A549 treated with ZK216348 at 1 μM for 4 hours (cell line): Measurements from ENCODE around the gene IGLL1. TPM values are rescaled to one million over a fixed set of nuclear protein-coding genes. Genes with fewer than 3 reads are reported as not detected.

Experiments used
- total RNA-seq: library from RNA; stranded (reverse); fragments of 200-300 nt; extraction: Qiagen RNA extraction; gene quantifications from 5 replicates; pipeline ENCODE4 v1.2.3, GENCODE V29; 2022; ENCODE audit warnings: low read depth

Gene IGLL1
- not detected in 5 replicates for total RNA-seq

DNA sequence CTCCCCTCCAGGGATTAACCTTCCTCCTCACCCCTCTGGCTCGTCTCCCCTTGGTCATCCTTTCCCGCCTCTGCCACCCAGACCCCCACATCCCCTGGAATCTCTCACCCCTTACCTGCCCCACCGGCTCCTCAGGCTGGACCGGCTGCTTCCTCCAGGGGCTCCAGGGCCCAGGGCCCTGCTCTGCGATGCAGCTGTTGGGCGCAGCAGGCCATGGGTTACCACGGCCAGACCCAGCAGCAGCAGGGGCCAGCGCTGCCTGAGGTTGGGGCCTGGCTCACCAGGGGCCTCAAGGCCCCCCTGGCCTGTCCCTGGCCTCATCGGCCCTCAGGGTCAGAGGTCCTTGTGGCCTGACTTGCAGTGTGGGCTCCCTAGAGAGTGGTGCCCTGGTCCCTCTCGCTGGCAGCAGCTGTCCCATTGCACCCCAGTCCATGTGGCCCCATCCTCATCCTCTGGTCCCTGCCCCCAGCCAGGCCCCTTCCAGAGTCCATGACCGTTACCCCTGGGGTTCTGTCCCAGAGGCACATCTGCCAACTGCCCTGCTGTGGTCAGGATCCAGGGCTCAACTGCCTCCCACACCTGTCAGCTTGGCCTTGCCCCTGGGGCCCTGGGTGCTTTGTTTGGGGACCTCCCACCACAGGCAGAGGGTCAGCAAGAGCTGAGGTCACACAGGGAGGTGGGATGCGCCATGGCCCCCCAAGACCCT is at the start of gene IGLL1:
IGLL1 (minus strand) TSS at position 421 of the 706 bp plus-strand sequence; CDS start at position 321, 100 bp downstream.

Other genes with a start within 250 kb of the IGLL1 start
- gene DRICH1, start 52.0 kb upstream of the IGLL1 start, total RNA-seq: 0.28 to 0.52 TPM (median 0.39 TPM) in 3 of 5 replicates, not detected in the others
- gene RGL4, start 110.7 kb upstream of the IGLL1 start, total RNA-seq: not detected in 5 replicates
- gene ZNF70, start 170.8 kb upstream of the IGLL1 start, total RNA-seq: 0.93 to 1.2 TPM (median 1.1 TPM) in 5 replicates
- 0.65 to 1.3 TPM (median 0.76 TPM) in 4 of 5 replicates, not detected in the other for gene VPREB3, start 174.1 kb upstream of the IGLL1 start, total RNA-seq
- not detected in 5 replicates for gene C22orf15, start 182.7 kb upstream of the IGLL1 start, total RNA-seq
- gene CHCHD10, start 187.7 kb upstream of the IGLL1 start, total RNA-seq: 90.5 to 192 TPM (median 178 TPM) in 5 replicates
- gene MMP11, start 192.6 kb upstream of the IGLL1 start, total RNA-seq: 0.18 to 0.66 TPM (median 0.32 TPM) in 5 replicates
- 49.8 to 59.1 TPM (median 54.2 TPM) in 5 replicates for gene SMARCB1, start 206.7 kb upstream of the IGLL1 start, total RNA-seq